Right ventricle myocardium superior (tissue), 1 donor: Measurements from ENCODE around the gene MRPL46. TPM values are rescaled to one million over a fixed set of nuclear protein-coding genes. Genes with fewer than 3 reads are reported as not detected.
"Not testable (repeated sequence)": the region's sequence is repeated elsewhere in the genome, so short reads cannot be mapped to it uniquely, and the experiment has no call there.

ENCODE experiments used
- ATAC-seq: fragments of 200-7000 bp; cut with Tn5 transposase; one replicate; pipeline ENCODE4 v1.9.1; 2020; ENCODE audit warnings: mild to moderate bottlenecking; ENCODE audit not compliant: poor library complexity
- DNase-seq: peaks from one replicate; pipeline ENCODE4 v3.0.0-alpha.2; 2020
- intact Hi-C: fragments of 100-400 bp; cut with DNase I; formaldehyde crosslinking; loops from one replicate; pipeline ENCODE4 v1.11.2; 2022
- total RNA-seq: library from RNA; stranded (reverse); fragmentation: NEBNext Ultra II Directional; extraction: Animal tissue kit (Norgen Biotek cat#: 25700); gene quantifications from one replicate; pipeline ENCODE4 v1.2.1, GENCODE V29; 2021
- donor health status: DM: no; HTN: yes; CAD: no; lungs with severe emphysema.

MRPL46 gene
- total RNA-seq, 1 donor from 2014 or later = 68.5 TPM

- DNase-seq = no peak
- no peak for ATAC-seq
- intact Hi-C loops = no loop called here
These were observed 17.6 kb upstream of the MRPL46 start for GRCh38 chr15:88484682-88485331.

GRCh38 chr15:88482263-88482662 is 15.1 kb upstream of the MRPL46 start:
- no peak for ATAC-seq
- intact Hi-C loops = no loop called here
- no peak for DNase-seq

GRCh38 chr15:88480981-88481380 is 13.8 kb upstream of the MRPL46 start:
- DNase-seq = no peak
- intact Hi-C loops = no loop called here
- ATAC-seq = no peak

- no peak for DNase-seq
- ATAC-seq = peak; percentile 11
- intact Hi-C loops = loop anchor here (2.0 kb wide), 1 partner anchor 136 kb away; no protein-coding TSS in a partner anchor
These were observed 12.0 kb upstream of the MRPL46 start for GRCh38 chr15:88479169-88479568.

- no peak for DNase-seq
- intact Hi-C loops = loop anchor here (2.0 kb wide), 1 partner anchor 137 kb away; no protein-coding TSS in a partner anchor
- no peak for ATAC-seq
These were observed 10.7 kb upstream of the MRPL46 start for GRCh38 chr15:88477904-88478303.

- DNase-seq (no peak), ATAC-seq (no peak)
- intact Hi-C loops = no loop called here
These were observed 9.9 kb upstream of the MRPL46 start for GRCh38 chr15:88477126-88477525.

GRCh38 chr15:88476635-88477060 is 9.5 kb upstream of the MRPL46 start:
- DNase-seq (no peak), ATAC-seq (peak; percentile 84)
- intact Hi-C loops = no loop called here

GRCh38 chr15:88473661-88474293 is 6.6 kb upstream of the MRPL46 start:
- intact Hi-C loops, ATAC-seq, DNase-seq: not testable (repeated sequence)

GRCh38 chr15:88472225-88472624 is 5.0 kb upstream of the MRPL46 start:
- DNase-seq (no peak), ATAC-seq (no peak)
- intact Hi-C loops = no loop called here

- intact Hi-C loops = no loop called here
- ATAC-seq = no peak
- no peak for DNase-seq
These were observed 3.6 kb upstream of the MRPL46 start for GRCh38 chr15:88470625-88471372.

- ATAC-seq (no peak), DNase-seq (no peak)
- intact Hi-C loops = no loop called here
These were observed 2.1 kb upstream of the MRPL46 start for GRCh38 chr15:88469321-88469720.

- ATAC-seq, DNase-seq, intact Hi-C loops: not testable (repeated sequence)
These were observed 1.5 kb upstream of the MRPL46 start for GRCh38 chr15:88468721-88469120.

GRCh38 chr15:88467935-88468528 is 844 bp upstream of the MRPL46 start:
- intact Hi-C loops = no loop called here
- DNase-seq (no peak), ATAC-seq (no peak)

- ATAC-seq (no peak), DNase-seq (no peak)
- intact Hi-C loops = no loop called here
These were observed 1.5 kb downstream of the MRPL46 start for GRCh38 chr15:88465633-88466224.

- DNase-seq (no peak), ATAC-seq (peak; percentile 28)
- intact Hi-C loops = no loop called here
These were observed 3.2 kb downstream of the MRPL46 start for GRCh38 chr15:88463870-88464532.

- ATAC-seq = no peak
- DNase-seq = no peak
- intact Hi-C loops = no loop called here
These were observed 10.5 kb downstream of the MRPL46 start for GRCh38 chr15:88456733-88457132.

GRCh38 chr15:88454867-88455810 is 12.0 kb downstream of the MRPL46 start:
- intact Hi-C loops = no loop called here
- ATAC-seq (peak; percentile 90), DNase-seq (peak; percentile 63)
